HL-60 (cell line): ENCODE measurements around the gene TBX4.

Experiments
- GABPA ChIP-seq: IDR thresholded peaks from 2 replicates; pipeline ENCODE4 v1.6.1; 2012; ENCODE audit warnings: low read depth
- POLR2AphosphoS5 ChIP-seq: IDR thresholded peaks from 2 replicates; pipeline ENCODE4 v1.6.1; 2012; ENCODE audit warnings: low read depth
- TF ChIP-seq, protein P1 (sequence below): IDR thresholded peaks from one replicate; pipeline ENCODE4 v1.5.1; 2011; ENCODE audit warnings: low read length, control low read depth, inconsistent platforms; ENCODE audit not compliant: insufficient read depth

DNA sequence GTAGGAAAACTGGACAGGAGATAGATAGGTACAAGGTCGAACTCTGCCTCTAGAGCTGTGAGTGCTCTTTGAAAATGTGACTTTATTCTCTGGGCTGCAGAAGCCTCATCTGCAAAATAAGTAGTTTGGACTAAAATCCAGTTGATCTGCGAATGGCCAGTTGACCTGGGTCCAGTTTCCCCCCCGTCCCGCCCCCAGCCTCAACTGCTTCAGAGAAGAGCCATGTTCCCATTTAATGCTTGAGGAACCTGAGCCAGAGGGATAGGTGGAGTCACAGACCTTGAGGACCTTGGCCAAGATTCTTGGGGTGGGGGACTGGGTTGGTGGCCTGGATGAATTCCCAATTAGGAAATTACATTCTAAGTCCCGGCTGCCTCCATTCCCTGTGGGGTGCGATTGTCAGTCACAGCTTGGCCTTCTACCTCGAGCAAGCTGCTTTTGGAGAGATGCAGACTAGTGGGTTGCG, 38.5 kb upstream of the TBX4 start:
- TF ChIP-seq POLR2AphosphoS5 (no peak), GABPA (no peak)
- TF ChIP-seq, protein P1, sequence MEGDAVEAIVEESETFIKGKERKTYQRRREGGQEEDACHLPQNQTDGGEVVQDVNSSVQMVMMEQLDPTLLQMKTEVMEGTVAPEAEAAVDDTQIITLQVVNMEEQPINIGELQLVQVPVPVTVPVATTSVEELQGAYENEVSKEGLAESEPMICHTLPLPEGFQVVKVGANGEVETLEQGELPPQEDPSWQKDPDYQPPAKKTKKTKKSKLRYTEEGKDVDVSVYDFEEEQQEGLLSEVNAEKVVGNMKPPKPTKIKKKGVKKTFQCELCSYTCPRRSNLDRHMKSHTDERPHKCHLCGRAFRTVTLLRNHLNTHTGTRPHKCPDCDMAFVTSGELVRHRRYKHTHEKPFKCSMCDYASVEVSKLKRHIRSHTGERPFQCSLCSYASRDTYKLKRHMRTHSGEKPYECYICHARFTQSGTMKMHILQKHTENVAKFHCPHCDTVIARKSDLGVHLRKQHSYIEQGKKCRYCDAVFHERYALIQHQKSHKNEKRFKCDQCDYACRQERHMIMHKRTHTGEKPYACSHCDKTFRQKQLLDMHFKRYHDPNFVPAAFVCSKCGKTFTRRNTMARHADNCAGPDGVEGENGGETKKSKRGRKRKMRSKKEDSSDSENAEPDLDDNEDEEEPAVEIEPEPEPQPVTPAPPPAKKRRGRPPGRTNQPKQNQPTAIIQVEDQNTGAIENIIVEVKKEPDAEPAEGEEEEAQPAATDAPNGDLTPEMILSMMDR, result no peak
